ENCODE measurements around the gene ETV4.

ETV4 gene

DNA sequence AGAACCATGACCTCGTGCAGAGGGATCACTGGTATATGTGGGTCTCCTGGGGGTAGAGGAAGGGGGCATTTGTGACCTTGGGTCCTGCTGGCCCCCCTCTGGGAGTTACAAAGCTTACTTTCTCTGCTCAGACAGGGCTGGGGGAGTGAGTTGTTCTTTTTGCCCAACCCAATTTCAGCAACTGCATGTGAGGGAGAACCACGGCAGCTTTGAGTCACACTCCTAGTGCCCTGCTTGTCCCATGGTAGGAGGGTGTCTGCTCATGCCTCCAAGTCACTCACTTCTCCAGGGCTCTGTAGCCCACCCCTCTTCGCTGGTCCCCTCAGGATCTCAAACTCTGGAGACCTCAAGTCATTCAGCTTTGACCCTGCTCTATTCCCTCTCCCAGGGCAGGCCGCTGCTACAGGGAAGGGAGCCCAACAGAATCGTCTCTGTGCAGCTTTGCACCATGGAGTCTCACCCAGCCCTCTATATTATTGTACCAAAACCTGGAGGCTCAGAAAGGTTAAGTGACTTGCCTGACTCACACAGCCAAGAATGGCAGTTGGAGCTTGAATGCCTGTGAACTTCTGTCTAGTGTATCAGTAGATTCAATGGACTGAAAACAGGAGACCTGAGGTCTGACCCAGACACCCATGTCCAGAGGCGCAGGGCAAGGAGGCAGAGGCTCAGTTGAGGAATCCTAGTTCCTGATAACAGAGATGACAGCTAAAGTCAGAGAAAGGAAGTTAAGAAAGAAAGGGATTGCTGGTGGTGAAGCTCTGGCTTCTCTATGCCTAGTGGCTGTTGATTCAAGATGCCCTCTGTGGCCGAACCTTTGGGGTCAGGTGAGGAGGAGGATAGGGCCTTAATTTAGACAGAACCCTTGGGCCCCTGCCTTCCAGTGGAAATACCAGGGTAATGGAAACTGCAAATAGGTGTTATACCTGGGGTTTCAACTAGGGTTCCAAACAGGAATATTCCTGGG is 14.6 kb upstream of the ETV4 start:
- no peak overlapping the region for H3K4me3 ChIP-seq (ENCODE audit: low read depth, low read length)
- H3K27me3 ChIP-seq (ENCODE audit: insufficient read depth, low read length), result no peaks in the 10 kb centered on the region
- H3K9ac ChIP-seq (ENCODE audit: low read length), result no peak overlapping the region
- no peak overlapping the region for H2BK5ac ChIP-seq (ENCODE audit: low read depth, low read length, poor library complexity)
- no peak overlapping the region for H3K27ac ChIP-seq (ENCODE audit: low read depth, low read length)
- H3K4me2 ChIP-seq (ENCODE audit: low read length), result no peak overlapping the region
- no peak overlapping the region for H2AFZ ChIP-seq (ENCODE audit: insufficient read depth, low read length, poor library complexity)
- peak overlapping the region; percentile 1 for H4K91ac ChIP-seq (ENCODE audit: low read depth, low read length)
- H3K4me1 ChIP-seq (ENCODE audit: control insufficient read depth in 1 of 2, insufficient read depth in 2 of 2, low read length in 2 of 2), result peaks cover 18 to 20% of the 10 kb centered on the region in 2 experiments
- H3K79me2 ChIP-seq (ENCODE audit: control insufficient read depth, insufficient read depth, low read length, poor library complexity), result no peaks in the 10 kb centered on the region
- no CpG with 5 or more reads among the region's 7 CpGs for WGBS (ENCODE audit: extremely low coverage, insufficient coverage, insufficient read length)
- H3K79me1 ChIP-seq (ENCODE audit: low read length), result peaks cover 3% of the 10 kb centered on the region
- no peak for DNase-seq
- H3K9me3 ChIP-seq (ENCODE audit: insufficient read depth, low read depth, low read length), result no peaks in the 10 kb centered on the region
- H4K8ac ChIP-seq (ENCODE audit: low read depth, low read length), result no peak overlapping the region
- no peak overlapping the region for H4K12ac ChIP-seq (ENCODE audit: low read depth, low read length)
- no peak overlapping the region for H3K14ac ChIP-seq (ENCODE audit: low read length)
- H3K18ac ChIP-seq (ENCODE audit: low read length), result no peak overlapping the region
- no peak overlapping the region for H3K4ac ChIP-seq (ENCODE audit: low read depth, low read length)
- H3K23ac ChIP-seq (ENCODE audit: low read length), result no peak overlapping the region
- H2BK12ac ChIP-seq (ENCODE audit: low read length), result no peak overlapping the region
- no peaks in the 10 kb centered on the region for H3K36me3 ChIP-seq (ENCODE audit: control insufficient read depth in 1 of 2, insufficient read depth in 2 of 2, low read length in 2 of 2)
- H2AK5ac ChIP-seq (ENCODE audit: low read length), result no peak overlapping the region
- H2BK120ac ChIP-seq (ENCODE audit: insufficient read depth, low read length, poor library complexity), result peak overlapping the region; percentile 5

- Histone ChIP-seq H2BK12ac (ENCODE audit: low read length) (no peak overlapping the region), H2BK120ac (ENCODE audit: insufficient read depth, low read length, poor library complexity) (peak overlapping the region; percentile 14), H3K36me3 (ENCODE audit: control insufficient read depth in 1 of 2, insufficient read depth in 2 of 2, low read length in 2 of 2) (no peaks in the 10 kb centered on the region), H3K27me3 (ENCODE audit: insufficient read depth, low read length) (no peaks in the 10 kb centered on the region), H3K4me3 (ENCODE audit: low read depth, low read length) (no peak overlapping the region), H3K79me2 (ENCODE audit: control insufficient read depth, insufficient read depth, low read length, poor library complexity) (no peaks in the 10 kb centered on the region), H4K8ac (ENCODE audit: low read depth, low read length) (no peak overlapping the region), H3K9ac (ENCODE audit: low read length) (no peak overlapping the region), H3K4me1 (ENCODE audit: control insufficient read depth in 1 of 2, insufficient read depth in 2 of 2, low read length in 2 of 2) (peaks cover 18 to 20% of the 10 kb centered on the region in 2 experiments), H3K14ac (ENCODE audit: low read length) (peak overlapping the region; percentile 56), H4K91ac (ENCODE audit: low read depth, low read length) (peak overlapping the region; percentile 20), H2AFZ (ENCODE audit: insufficient read depth, low read length, poor library complexity) (no peak overlapping the region), H2AK5ac (ENCODE audit: low read length) (no peak overlapping the region), H3K18ac (ENCODE audit: low read length) (no peak overlapping the region), H3K79me1 (ENCODE audit: low read length) (peaks cover 3% of the 10 kb centered on the region), H3K4me2 (ENCODE audit: low read length) (no peak overlapping the region), H3K9me3 (ENCODE audit: insufficient read depth, low read depth, low read length) (no peaks in the 10 kb centered on the region), H3K27ac (ENCODE audit: low read depth, low read length) (no peak overlapping the region), H3K4ac (ENCODE audit: low read depth, low read length) (no peak overlapping the region), H2BK5ac (ENCODE audit: low read depth, low read length, poor library complexity) (peak overlapping the region; percentile 6), H4K12ac (ENCODE audit: low read depth, low read length) (no peak overlapping the region), H3K23ac (ENCODE audit: low read length) (no peak overlapping the region)
- no CpG with 5 or more reads among the region's 7 CpGs for WGBS (ENCODE audit: extremely low coverage, insufficient coverage, insufficient read length)
- DNase-seq, result no peak
These were observed 13.1 kb upstream of the ETV4 start for GRCh38 chr17:43559161-43559816.

DNA sequence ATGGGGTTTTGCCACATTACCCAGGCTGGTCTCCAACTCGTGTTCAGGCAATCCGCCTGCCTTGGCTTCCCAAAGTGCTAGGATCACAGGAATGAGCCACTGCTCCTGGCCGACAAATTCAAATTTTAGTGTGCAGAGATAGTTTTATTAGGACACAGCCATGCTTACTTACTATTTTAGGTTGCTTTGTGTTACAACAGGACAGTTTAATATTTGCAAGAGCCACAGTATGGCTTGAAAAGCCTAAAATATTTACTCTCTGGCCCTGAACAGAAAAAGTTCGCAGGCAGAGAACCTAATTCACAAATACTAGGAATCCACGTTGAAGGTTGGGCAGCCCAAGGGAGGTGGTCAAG is 12.6 kb upstream of the ETV4 start:
- DNase-seq, result no peak
- Histone ChIP-seq H3K36me3 (ENCODE audit: control insufficient read depth in 1 of 2, insufficient read depth in 2 of 2, low read length in 2 of 2) (no peaks in the 10 kb centered on the region), H3K4me2 (ENCODE audit: low read length) (no peak overlapping the region), H2AK5ac (ENCODE audit: low read length) (no peak overlapping the region), H2BK120ac (ENCODE audit: insufficient read depth, low read length, poor library complexity) (no peak overlapping the region), H3K4me1 (ENCODE audit: control insufficient read depth in 1 of 2, insufficient read depth in 2 of 2, low read length in 2 of 2) (peaks cover 18 to 20% of the 10 kb centered on the region in 2 experiments), H3K18ac (ENCODE audit: low read length) (no peak overlapping the region), H3K14ac (ENCODE audit: low read length) (peak overlapping the region; percentile 56), H2BK12ac (ENCODE audit: low read length) (no peak overlapping the region), H3K79me1 (ENCODE audit: low read length) (peaks cover 3% of the 10 kb centered on the region), H2AFZ (ENCODE audit: insufficient read depth, low read length, poor library complexity) (no peak overlapping the region), H3K23ac (ENCODE audit: low read length) (no peak overlapping the region), H3K27ac (ENCODE audit: low read depth, low read length) (no peak overlapping the region), H3K4me3 (ENCODE audit: low read depth, low read length) (no peak overlapping the region), H3K9ac (ENCODE audit: low read length) (no peak overlapping the region), H4K91ac (ENCODE audit: low read depth, low read length) (peak overlapping the region; percentile 20), H3K4ac (ENCODE audit: low read depth, low read length) (no peak overlapping the region), H3K9me3 (ENCODE audit: insufficient read depth, low read depth, low read length) (no peaks in the 10 kb centered on the region), H3K27me3 (ENCODE audit: insufficient read depth, low read length) (no peaks in the 10 kb centered on the region), H4K8ac (ENCODE audit: low read depth, low read length) (no peak overlapping the region), H3K79me2 (ENCODE audit: control insufficient read depth, insufficient read depth, low read length, poor library complexity) (no peaks in the 10 kb centered on the region), H2BK5ac (ENCODE audit: low read depth, low read length, poor library complexity) (no peak overlapping the region), H4K12ac (ENCODE audit: low read depth, low read length) (no peak overlapping the region)
- WGBS (ENCODE audit: extremely low coverage, insufficient coverage, insufficient read length), result no CpG with 5 or more reads among the region's 5 CpGs

DNA sequence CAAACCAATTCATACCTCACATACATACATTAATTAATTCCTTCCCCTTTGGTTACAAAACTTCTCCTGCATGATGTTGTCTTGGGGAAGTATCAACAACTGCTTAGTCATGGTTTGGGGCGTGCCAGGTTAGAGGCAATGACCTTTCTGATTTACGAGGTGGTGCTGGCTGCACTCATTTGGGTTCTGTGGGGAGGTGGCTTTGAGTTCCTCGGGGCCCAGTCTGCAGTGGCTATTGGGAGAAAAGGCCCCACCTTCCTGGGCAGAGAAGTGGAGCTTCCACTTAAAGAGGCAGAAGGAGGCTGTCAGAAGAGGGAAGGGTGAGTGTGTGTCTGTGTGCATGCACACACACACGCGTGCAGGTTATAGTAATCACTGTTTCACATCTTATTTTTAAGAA is 10.2 kb upstream of the ETV4 start:
- H2BK120ac ChIP-seq (ENCODE audit: insufficient read depth, low read length, poor library complexity), result no peak overlapping the region
- no peaks in the 10 kb centered on the region for H3K79me2 ChIP-seq (ENCODE audit: control insufficient read depth, insufficient read depth, low read length, poor library complexity)
- H2BK5ac ChIP-seq (ENCODE audit: low read depth, low read length, poor library complexity), result no peak overlapping the region
- DNase-seq, result peak in 1 of 2 donors; percentile 9
- H2AFZ ChIP-seq (ENCODE audit: insufficient read depth, low read length, poor library complexity), result no peak overlapping the region
- H4K91ac ChIP-seq (ENCODE audit: low read depth, low read length), result no peak overlapping the region
- H4K8ac ChIP-seq (ENCODE audit: low read depth, low read length), result no peak overlapping the region
- H3K4ac ChIP-seq (ENCODE audit: low read depth, low read length), result no peak overlapping the region
- no peak overlapping the region for H3K4me3 ChIP-seq (ENCODE audit: low read depth, low read length)
- no peak overlapping the region for H4K12ac ChIP-seq (ENCODE audit: low read depth, low read length)
- no peak overlapping the region for H3K23ac ChIP-seq (ENCODE audit: low read length)
- H2AK5ac ChIP-seq (ENCODE audit: low read length), result no peak overlapping the region
- H3K27ac ChIP-seq (ENCODE audit: low read depth, low read length), result no peak overlapping the region
- H3K79me1 ChIP-seq (ENCODE audit: low read length), result peaks cover 3% of the 10 kb centered on the region
- H3K14ac ChIP-seq (ENCODE audit: low read length), result no peak overlapping the region
- WGBS (ENCODE audit: extremely low coverage, insufficient coverage, insufficient read length), result no CpG with 5 or more reads among the region's 5 CpGs
- no peak overlapping the region for H3K4me2 ChIP-seq (ENCODE audit: low read length)
- H3K9ac ChIP-seq (ENCODE audit: low read length), result no peak overlapping the region
- no peaks in the 10 kb centered on the region for H3K36me3 ChIP-seq (ENCODE audit: control insufficient read depth in 1 of 2, insufficient read depth in 2 of 2, low read length in 2 of 2)
- peaks cover 13 to 18% of the 10 kb centered on the region in 2 experiments for H3K4me1 ChIP-seq (ENCODE audit: control insufficient read depth in 1 of 2, insufficient read depth in 2 of 2, low read length in 2 of 2)
- H2BK12ac ChIP-seq (ENCODE audit: low read length), result no peak overlapping the region
- no peak overlapping the region for H3K18ac ChIP-seq (ENCODE audit: low read length)
- H3K27me3 ChIP-seq (ENCODE audit: insufficient read depth, low read length), result no peaks in the 10 kb centered on the region
- no peaks in the 10 kb centered on the region for H3K9me3 ChIP-seq (ENCODE audit: insufficient read depth, low read depth, low read length)
